ENCODE data around the gene TUBG1.

DNA sequence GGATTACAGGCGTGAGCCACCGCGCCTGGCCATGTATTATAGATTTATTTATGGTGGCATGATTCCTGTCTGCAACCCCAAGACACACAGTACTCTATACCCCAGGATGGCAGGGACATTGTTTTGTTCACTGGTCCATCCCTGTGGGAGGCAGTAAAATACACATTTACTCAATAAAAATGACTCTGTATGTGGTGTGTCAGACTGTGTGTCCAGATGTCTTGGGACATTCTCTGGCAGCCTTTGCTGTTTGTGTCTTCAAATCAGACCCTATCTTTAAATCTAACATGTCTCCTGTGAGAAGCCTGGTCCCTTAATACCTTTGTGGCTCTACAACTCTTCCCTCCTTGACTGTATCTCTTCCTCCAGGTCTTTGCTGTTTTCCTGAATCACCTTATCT, 49.2 kb upstream of the TUBG1 start:
- TF ChIP-seq CTCF (IDR thresholded peaks at IDR 0.05) (no peak), POLR2A (IDR thresholded peaks at IDR 0.05) (no peak), EP300 (IDR thresholded peaks at IDR 0.05) (no peak)
